Colonic mucosa (tissue), 4 donors: ENCODE results near the gene ZBTB7B. TPM values are rescaled to one million over a fixed set of nuclear protein-coding genes. Genes with fewer than 3 reads are reported as not detected.
"Not testable (repeated sequence)": the region's sequence is repeated elsewhere in the genome, so short reads cannot be mapped to it uniquely, and the experiment has no call there.

Source experiments
- DNase-seq: peaks from one replicate; pipeline ENCODE4 v3.0.0-alpha.2; 2020
- H3K27ac ChIP-seq: fragments of 200-600 bp; one replicate; pipeline ENCODE4 v1.8.0; 2021
- H3K27me3 ChIP-seq: fragments of 200-600 bp; one replicate; pipeline ENCODE4 v1.8.0; 2021
- H3K36me3 ChIP-seq: fragments of 200-600 bp; one replicate; pipeline ENCODE4 v1.8.0; 2021
- H3K4me1 ChIP-seq: fragments of 200-600 bp; one replicate; pipeline ENCODE4 v1.8.0; 2021; ENCODE audit warnings: mild to moderate bottlenecking
- H3K4me3 ChIP-seq: fragments of 200-600 bp; one replicate; pipeline ENCODE4 v1.8.0; 2021
- H3K9ac ChIP-seq, 2 donors: one replicate each; pipeline ENCODE4 v1.7.0; 2013; ENCODE audit warnings: control low read depth in 2 of 2, low read depth in 2 of 2, low read length in 2 of 2
- H3K9me3 ChIP-seq: fragments of 200-600 bp; one replicate; pipeline ENCODE4 v1.8.0; 2021
- intact Hi-C: fragments of 100-400 bp; cut with DNase I; formaldehyde crosslinking; loops from one replicate; pipeline ENCODE4 v1.14.1; 2022
- total RNA-seq, 2 donors: library from RNA; stranded (reverse); fragmentation: NEBNext Ultra II Directional in 1 of 2; extraction: Animal tissue kit (Norgen Biotek cat#: 25700) in 1 of 2; gene quantifications; one replicate each; pipeline ENCODE4 v1.2.1, GENCODE V29; 2021
- TF ChIP-seq, protein P1 (sequence below): fragments of 200-600 bp; IDR thresholded peaks from one replicate; pipeline ENCODE4 v1.8.0; 2022; ENCODE audit warnings: antibody characterized with exemption, mild to moderate bottlenecking
- donor health status: healthy.
- donor health status: DM: no; HTN: no; CAD: no.
- donor health status: DM: no; HTN: no; CAD: no.

ZBTB7B gene
- total RNA-seq, 2 donors from 2014 or later, result 185 to 205 TPM

DNA sequence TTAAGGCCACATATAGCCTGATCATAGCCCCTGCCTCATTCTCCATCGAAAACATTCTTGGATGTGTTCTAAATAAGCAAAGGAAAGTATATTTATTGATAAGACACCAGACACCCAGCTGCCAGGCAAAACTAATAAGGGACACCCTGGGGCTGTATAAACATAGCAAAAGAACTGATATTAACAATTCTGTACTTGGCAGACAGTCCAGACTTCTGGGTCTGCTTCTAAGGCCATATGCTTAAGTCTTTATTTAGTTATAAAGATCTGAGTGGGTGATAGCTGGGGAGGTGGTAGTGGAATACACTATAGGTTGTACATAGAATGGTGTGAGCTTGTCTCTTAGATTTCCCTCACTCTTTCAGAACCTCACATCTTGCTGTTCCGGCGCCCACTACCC is 24.2 kb upstream of the ZBTB7B start:
- no peak for DNase-seq
- H3K27me3 ChIP-seq, result no peaks in the 10 kb centered on the region
- no peaks in the 10 kb centered on the region for H3K9me3 ChIP-seq
- TF ChIP-seq, protein P1, sequence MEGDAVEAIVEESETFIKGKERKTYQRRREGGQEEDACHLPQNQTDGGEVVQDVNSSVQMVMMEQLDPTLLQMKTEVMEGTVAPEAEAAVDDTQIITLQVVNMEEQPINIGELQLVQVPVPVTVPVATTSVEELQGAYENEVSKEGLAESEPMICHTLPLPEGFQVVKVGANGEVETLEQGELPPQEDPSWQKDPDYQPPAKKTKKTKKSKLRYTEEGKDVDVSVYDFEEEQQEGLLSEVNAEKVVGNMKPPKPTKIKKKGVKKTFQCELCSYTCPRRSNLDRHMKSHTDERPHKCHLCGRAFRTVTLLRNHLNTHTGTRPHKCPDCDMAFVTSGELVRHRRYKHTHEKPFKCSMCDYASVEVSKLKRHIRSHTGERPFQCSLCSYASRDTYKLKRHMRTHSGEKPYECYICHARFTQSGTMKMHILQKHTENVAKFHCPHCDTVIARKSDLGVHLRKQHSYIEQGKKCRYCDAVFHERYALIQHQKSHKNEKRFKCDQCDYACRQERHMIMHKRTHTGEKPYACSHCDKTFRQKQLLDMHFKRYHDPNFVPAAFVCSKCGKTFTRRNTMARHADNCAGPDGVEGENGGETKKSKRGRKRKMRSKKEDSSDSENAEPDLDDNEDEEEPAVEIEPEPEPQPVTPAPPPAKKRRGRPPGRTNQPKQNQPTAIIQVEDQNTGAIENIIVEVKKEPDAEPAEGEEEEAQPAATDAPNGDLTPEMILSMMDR, result no peak
- no peak overlapping the region for H3K27ac ChIP-seq
- H3K9ac ChIP-seq, result no peak overlapping the region
- no peaks in the 10 kb centered on the region for H3K4me1 ChIP-seq
- intact Hi-C loops, result no loop called here
- no peak overlapping the region for H3K4me3 ChIP-seq
- no peaks in the 10 kb centered on the region for H3K36me3 ChIP-seq

- Histone ChIP-seq H3K27ac (peak overlapping the region; percentile 13), H3K4me3 (peak overlapping the region; percentile 78)
- TF ChIP-seq, protein P1, result no peak
Observed at GRCh38 chr1:154982341-154982740, 20.3 kb upstream of the ZBTB7B start.

DNA sequence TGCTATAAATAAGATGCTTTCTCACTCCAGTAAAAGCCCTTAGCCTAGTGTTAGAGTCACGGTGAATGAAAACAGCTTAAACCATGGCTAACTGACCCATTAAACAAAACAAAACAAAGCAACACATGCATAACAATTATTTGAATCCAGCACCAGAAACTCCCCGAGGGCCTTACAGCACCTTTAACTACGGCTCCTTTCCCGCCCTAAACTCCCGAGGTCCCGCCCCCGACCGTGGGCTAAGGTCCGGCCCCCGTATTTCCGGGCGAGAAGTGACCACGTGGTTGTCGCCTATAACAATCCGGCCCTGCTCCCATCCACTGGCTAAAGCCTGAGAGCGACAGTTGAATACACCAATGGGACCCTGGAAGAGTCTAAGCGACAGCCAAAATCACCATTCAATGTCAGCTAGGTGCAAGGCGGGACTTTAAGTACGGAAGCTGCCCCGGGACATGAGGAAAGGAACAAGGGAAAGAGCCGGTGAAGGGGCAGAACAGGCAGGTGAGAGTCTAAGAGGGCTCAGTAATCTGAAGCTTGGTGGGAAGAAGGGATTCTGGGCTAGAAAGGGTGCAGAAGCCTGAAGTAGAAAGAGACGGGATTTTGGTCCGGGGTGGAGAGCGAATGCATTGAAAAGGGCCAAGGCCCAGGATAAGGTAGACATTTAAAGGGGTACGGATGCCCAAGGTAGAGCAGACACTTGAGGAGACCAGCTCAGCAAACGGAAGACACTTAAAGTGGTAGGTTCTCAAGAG is 19.5 kb upstream of the ZBTB7B start, which contains the start of gene FLAD1:
TSS of gene FLAD1 (plus strand) at position 448 of the 752 bp plus-strand sequence. CDS start 351 bp downstream, outside the sequence.
- peak; percentile 99 for DNase-seq
- H3K9me3 ChIP-seq, result no peaks in the 10 kb centered on the region
- intact Hi-C loops, result no loop called here

More at GRCh38 chr1:154982341-154982740, 20.3 kb upstream of the ZBTB7B start:
- peaks cover 5% of the 10 kb centered on the region for H3K4me1 ChIP-seq
- no peaks in the 10 kb centered on the region for H3K27me3 ChIP-seq
- no peaks in the 10 kb centered on the region for H3K36me3 ChIP-seq
- no peak for DNase-seq
- H3K9me3 ChIP-seq, result no peaks in the 10 kb centered on the region
- peak overlapping the region in 1 of 2 donors; percentile 97 for H3K9ac ChIP-seq
- intact Hi-C loops, result no loop called here

GRCh38 chr1:154983776-154984466 is 18.7 kb upstream of the ZBTB7B start:
- no peak for DNase-seq
- H3K27me3 ChIP-seq, result no peaks in the 10 kb centered on the region
- H3K4me1 ChIP-seq, result peaks cover 5% of the 10 kb centered on the region
- H3K27ac ChIP-seq, result peak overlapping the region; percentile 53
- no peaks in the 10 kb centered on the region for H3K9me3 ChIP-seq
- H3K4me3 ChIP-seq, result peak overlapping the region; percentile 78
- H3K9ac ChIP-seq, result peak overlapping the region; percentile 74 to 97
- TF ChIP-seq, protein P1, result no peak
- H3K36me3 ChIP-seq, result peaks cover 7% of the 10 kb centered on the region
- intact Hi-C loops, result no loop called here

More for the DNA sequence above, 19.5 kb upstream of the ZBTB7B start, which contains the start of gene FLAD1:
- Histone ChIP-seq H3K4me1 (peaks cover 5% of the 10 kb centered on the region), H3K4me3 (peak within 1 kb of the TSS; percentile 78), H3K27me3 (no peaks in the 10 kb centered on the region), H3K9ac (peak within 1 kb of the TSS; percentile 74 to 97), H3K36me3 (no peaks in the 10 kb centered on the region), H3K27ac (peak within 1 kb of the TSS; percentile 53)
- TF ChIP-seq, protein P1, result no peak

GRCh38 chr1:154986736-154987135 is 15.9 kb upstream of the ZBTB7B start:
- not testable (repeated sequence) for DNase-seq, H3K36me3 ChIP-seq

More at GRCh38 chr1:154986736-154987135, 15.9 kb upstream of the ZBTB7B start:
- H3K4me1 ChIP-seq, H3K9me3 ChIP-seq, H3K27ac ChIP-seq, intact Hi-C loops, H3K4me3 ChIP-seq, H3K9ac ChIP-seq, H3K27me3 ChIP-seq: not testable (repeated sequence)
